Hippocampal formation (tissue), 2 donors: ENCODE measurements around the gene MATCAP1.

Experiments used
- DNase-seq, 2 donors: peaks; one replicate each; lab custom pipeline; 2025; lab: John Stamatoyannopoulos, UW

The MATCAP1 gene

DNA sequence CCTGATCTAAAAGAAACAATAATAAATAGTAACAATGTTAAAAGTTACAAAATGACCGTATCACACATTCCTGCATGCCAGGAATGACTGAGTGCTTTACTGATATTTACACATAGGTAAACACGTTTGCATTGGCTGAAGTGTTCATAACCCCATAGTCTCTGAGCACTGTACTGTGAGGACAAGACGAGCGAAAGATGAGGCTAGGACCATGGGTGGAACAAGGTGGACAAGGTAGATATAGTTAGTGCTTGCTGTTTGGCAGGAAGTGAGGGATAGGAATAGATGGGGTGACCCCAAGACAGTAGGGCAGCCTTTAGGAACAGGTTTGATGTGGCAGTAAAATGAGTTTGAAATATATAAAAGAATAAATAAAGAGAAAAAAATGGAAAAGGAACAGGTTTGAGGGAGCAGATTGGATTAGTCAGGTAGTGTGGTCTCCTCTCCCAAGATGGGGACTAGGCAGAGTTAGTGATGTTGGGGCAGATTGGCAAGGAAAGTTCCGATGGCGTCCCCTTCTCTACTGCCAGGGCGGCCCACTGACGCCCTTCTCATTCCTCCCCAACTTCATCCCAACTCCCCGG lies 7.7 kb upstream of the MATCAP1 start:
- DNase-seq, result no peak

GRCh38 chr16:67190448-67191399 lies 7.0 kb upstream of the MATCAP1 start:
- DNase-seq, result no peak

DNA sequence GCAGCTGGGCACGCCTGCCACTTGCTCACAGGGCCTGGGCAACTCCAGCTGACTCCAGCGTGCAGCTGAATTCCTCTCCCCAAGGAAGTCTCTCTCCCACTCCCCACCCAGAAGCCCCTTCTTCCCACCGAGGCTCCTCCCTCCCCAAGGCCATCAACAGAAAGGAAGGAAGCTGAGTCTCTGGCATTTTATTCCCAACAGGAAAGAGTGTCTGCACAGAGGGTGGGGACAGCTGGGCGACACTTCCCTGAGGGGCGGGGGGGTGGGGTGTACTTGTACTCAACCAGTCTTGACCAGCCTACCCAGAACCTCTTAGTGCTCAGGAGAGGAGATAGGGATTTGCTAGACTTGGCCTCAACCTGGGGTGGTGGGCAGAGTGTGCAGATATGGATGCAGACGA lies 6.3 kb upstream of the MATCAP1 start, which contains the start of gene EXOC3L1:
TSS of gene EXOC3L1 (minus strand) at position 96 of the 400 bp plus-strand sequence. CDS start 460 bp downstream, outside the sequence.
- DNase-seq, result no peak

GRCh38 chr16:67188798-67189197 lies 5.0 kb upstream of the MATCAP1 start:
- no peak for DNase-seq

- no peak for DNase-seq
Measured at GRCh38 chr16:67188323-67188722, 4.6 kb upstream of the MATCAP1 start.

DNA sequence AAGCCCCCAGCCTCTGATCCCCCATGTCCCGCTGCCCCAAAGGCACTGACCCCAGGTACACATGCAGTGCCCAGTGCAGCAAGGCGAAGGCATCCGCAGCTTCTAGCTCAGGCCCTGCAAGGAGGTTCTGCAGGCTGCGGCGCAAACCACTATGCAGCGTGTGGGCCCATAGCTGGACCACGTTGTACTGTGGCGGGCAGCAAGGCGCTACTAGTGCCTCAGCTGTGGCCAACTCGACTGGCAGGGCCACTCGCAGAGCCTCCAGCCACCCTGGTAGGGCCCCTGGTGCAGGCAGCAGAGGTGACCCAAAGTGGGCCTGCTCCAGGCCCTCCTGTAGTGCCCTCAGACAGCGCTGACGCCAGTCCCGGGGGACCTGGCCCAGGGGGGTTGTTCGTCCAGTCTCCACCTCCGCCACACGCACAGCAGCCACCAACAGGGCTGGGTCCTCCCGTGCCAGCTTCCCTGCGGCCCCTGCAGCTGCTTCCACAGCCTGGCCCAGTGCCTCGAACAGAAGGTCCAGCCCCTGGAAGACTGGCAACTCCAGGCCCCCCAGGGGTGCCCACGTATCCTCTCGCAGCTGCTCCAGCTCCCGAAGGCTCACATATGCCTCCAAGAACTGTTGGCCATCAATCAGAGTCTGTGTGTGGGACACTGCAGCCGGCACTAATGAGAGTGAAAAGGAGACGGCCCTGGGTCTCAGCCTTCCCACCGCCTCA lies 3.6 kb upstream of the MATCAP1 start:
- no peak for DNase-seq

DNA sequence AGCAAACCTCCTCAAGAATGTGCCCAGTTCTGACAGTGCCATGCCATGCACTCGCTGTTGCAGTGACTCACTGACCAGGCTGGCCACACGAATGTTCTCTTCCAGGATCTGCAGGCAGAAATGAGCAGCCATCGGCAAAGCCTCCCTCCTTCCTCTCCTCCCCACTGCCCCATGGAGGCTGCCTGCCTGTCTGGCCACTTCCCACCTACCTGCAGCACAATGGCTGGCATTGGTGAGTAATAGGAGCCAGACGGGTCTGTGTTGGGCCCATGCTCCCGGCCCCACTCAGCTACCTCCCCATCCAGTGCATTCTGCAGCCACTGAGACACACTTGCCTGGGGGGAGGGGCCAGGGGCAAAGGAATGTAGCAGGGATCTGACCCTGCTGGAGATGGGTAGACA lies 2.8 kb upstream of the MATCAP1 start:
- DNase-seq, result no peak

GRCh38 chr16:67185651-67186134 lies 1.9 kb upstream of the MATCAP1 start:
- no peak for DNase-seq

- peak; percentile 51 to 78 for DNase-seq
Measured at GRCh38 chr16:67184995-67185650, 1.4 kb upstream of the MATCAP1 start.

DNA sequence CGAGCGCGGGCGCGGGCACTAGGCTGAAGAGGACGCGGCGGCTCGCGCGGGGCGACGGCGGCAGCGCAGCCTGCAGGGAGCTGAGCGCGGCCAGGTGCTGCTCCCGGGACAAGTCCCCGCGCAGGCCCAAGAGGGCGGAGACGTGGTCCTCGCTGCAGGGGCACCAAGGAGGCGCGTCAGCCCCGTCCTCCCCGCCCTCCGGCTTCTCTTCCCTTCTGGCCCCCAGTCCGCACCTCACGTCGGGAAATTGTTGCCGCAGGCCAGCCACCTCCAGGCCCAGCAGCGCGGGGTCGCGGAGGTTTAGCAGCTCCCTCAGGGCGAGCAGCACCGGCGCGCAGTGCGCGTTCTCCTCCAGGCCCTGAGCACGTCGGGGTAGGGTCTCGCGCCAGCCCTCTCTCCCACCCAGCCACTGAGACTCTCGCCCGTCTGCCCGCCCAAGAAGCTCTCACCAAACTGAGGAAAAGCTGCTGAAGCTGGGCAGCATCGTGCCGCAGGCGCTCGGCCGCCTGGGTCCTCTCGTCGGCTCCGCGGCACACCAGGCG lies 761 bp upstream of the MATCAP1 start:
- no peak for DNase-seq

GRCh38 chr16:67183284-67183626 lies 508 bp downstream of the MATCAP1 start:
- DNase-seq, result no peak

DNA sequence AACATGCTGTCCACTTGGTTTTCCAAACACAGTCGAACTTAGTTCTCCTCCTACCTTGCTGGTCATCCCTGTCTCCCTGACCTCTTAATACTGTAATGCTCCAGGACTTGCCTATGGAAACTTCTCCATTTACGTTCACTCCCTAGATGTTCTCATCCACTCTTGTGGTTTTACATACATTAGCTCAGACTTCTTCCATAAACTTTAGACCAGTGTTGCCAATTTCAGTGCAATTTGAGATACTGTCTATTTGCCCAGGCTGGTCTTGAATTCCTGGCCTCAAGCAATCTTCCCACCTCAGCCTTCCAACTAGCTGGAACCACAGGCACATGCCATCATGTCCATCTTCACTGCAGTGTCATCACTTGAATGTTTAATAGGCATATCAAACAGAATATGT lies 1.5 kb downstream of the MATCAP1 start:
- no peak for DNase-seq

DNA sequence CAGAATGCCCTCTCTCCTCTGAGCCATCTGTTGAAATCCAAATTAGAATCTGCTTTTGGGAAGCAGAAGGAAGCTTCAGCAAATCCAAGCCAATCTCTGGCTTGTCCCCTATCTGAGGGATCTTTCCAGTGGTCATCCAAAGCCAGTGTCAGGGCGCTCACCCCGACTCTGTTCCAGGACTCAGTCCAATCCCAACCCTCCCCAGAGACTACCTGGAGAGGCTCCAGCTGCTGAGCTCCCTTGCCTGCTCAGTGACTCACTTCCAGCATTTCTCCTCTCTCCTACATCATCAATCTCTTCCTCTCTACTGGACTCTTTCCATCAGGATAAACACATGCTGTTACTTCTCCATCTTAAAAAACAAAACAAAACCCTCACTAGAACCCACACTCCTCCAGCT lies 2.4 kb downstream of the MATCAP1 start:
- DNase-seq, result no peak

DNA sequence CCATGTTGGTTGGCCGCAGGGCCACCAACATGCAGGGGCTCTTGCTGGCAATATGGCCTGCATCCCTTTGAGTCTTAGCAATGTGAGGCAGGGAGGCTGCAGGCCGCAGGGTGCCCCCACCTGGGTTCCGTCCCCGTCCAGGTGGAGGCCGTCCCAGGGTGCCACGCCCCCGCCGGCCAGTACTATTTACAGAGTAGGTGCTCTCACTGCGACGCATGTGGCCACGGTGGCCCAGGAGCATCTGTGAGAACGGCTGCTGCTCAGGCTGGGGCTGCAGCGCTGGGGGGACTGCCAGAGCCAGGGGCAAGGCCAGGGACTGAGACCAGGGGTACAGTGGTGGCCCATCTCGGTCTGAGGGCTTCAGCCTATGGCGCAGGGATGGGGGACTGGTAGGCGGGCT lies 3.6 kb downstream of the MATCAP1 start:
- DNase-seq, result no peak

GRCh38 chr16:67179421-67180080 lies 4.2 kb downstream of the MATCAP1 start:
- DNase-seq, result no peak

DNA sequence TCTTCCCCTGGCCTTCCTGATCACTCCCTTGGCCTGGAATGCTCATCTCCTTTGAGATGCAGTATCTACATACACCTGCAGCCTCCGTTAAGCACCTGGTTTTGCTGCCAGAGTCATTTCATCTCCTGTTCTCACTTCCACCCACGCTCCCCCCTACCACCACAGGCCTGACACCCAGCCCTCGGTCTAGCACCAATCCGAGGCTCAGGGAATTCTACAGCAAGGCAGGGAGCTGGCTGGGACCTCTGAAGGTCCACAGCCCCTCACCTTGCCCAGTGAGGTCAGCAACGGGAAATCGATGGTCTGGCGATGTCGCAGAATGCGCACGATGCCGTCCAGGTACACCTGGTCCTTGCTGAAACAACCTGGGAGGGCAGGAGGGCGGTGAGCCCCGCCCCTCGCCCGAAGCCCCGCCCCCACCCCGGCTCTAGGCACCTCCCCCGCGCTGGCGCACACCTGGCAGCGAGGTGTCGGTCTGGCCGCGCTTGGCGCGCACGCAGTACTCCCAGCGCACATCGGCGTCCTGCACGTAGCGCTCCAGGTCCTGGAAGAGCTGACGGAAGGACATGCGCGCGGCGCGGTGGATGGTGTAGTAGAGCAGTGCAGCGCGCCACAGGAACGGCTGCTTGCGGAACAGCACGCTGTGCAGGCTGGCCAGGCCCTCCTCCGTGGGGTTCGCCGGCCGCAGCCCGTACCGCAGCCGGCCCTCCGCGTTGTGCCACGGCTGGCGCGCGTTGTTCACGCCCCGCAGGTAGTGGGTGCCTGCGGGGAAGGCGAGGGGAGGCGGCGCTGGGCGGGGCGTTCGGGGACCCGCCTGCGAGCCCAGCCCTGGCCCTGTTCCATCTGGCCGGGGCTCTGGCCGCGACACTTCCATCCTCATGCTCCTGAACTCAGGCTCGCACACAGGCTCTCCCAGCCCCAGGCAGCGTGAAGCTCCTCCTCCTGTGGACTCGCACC lies 5.7 kb downstream of the MATCAP1 start:
- DNase-seq, result no peak

DNA sequence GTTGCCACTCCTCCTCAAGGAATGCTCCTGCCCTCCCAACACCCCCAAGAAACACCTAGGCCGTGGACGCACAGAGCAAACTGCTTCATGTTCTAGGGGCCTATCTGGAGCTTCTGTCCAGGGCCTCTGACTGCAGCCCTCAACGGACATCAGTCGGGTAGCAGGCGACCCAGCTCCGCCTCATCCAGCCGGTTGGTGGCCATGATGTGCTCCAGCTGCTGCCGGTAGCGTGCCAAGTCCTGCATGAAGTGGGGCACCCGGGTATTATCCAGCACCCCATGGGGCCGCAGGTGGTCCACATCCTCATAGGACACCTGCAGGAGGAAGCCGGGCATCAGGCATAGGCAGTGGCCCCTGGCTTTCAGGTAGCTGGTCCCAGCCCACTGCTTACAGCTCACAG lies 7.1 kb downstream of the MATCAP1 start:
- DNase-seq, result no peak

- no peak for DNase-seq
Measured at GRCh38 chr16:67174706-67175231, 9.0 kb downstream of the MATCAP1 start.

DNA sequence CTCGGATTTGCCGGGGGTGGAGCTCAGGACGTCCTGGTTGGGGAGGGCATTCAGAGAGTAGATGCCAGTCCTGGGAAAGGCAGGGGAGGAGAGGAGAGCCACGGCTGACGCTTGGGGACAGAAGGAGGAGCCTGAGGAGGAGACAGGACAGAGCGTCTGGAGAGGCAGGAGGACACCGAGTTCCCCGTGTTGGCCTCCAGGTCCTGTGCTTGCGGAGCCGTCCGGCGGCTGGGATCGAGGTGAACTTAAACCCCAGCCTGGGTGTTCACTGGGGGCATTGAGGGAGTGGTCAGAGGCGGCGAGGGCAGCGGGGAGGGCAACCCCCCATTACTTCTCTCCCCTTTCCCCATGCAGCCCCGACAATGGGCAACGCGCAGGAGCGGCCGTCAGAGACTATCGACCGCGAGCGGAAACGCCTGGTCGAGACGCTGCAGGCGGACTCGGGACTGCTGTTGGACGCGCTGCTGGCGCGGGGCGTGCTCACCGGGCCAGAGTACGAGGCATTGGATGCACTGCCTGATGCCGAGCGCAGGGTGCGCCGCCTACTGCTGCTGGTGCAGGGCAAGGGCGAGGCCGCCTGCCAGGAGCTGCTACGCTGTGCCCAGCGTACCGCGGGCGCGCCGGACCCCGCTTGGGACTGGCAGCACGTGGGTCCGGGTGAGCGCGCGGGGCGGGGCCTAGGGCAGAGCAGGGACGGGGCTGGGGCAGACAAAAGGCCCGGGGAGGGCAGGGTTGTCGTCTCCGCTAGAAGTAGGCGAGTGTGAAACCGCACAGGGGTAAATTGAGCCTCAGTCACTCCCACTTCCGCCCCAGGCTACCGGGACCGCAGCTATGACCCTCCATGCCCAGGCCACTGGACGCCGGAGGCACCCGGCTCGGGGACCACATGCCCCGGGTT lies 9.7 kb downstream of the MATCAP1 start:
- peak; percentile 48 to 64 for DNase-seq
